ENCODE measurements around the gene PPDPF.

GRCh38 chr20:63534831-63535651 lies 14.5 kb downstream of the PPDPF start:
- TF ChIP-seq ZFP30 (CRISPR knock-in tag; IDR thresholded peaks at IDR 0.05) (no peak), CSDC2 (CRISPR knock-in tag; IDR thresholded peaks at IDR 0.05) (no peak), BACH2 (CRISPR knock-in tag; IDR thresholded peaks at IDR 0.05; ENCODE audit: borderline replicate concordance) (no peak), TOX (CRISPR knock-in tag; IDR thresholded peaks at IDR 0.05; ENCODE audit: borderline replicate concordance) (no peak)
- TF ChIP-seq, protein P1, sequence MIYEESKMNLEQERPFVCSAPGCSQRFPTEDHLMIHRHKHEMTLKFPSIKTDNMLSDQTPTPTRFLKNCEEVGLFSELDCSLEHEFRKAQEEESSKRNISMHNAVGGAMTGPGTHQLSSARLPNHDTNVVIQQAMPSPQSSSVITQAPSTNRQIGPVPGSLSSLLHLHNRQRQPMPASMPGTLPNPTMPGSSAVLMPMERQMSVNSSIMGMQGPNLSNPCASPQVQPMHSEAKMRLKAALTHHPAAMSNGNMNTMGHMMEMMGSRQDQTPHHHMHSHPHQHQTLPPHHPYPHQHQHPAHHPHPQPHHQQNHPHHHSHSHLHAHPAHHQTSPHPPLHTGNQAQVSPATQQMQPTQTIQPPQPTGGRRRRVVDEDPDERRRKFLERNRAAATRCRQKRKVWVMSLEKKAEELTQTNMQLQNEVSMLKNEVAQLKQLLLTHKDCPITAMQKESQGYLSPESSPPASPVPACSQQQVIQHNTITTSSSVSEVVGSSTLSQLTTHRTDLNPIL (CRISPR knock-in tag; IDR thresholded peaks at IDR 0.05; ENCODE audit: low read depth): no peak
